Activated CD4-positive, alpha-beta T cell treated with anti-CD3 and anti-CD28 coated beads for 36 hours (primary cell): ENCODE results near the gene NRP1. TPM values are rescaled to one million over a fixed set of nuclear protein-coding genes. Genes with fewer than 3 reads are reported as not detected.

Experiments
- ATAC-seq: fragments of 200-7000 bp; cut with Tn5 transposase; one replicate; pipeline ENCODE4 v1.10.0; 2021; ENCODE audit warnings: mild to moderate bottlenecking, moderate library complexity
- CTCF ChIA-PET: fragments of 350-600 bp; sonication (Branson Sonifier 250); formaldehyde crosslinking; loops from one replicate; lab custom pipeline; 2021; ENCODE audit warnings: antibody characterized with exemption; lab: Charles Lee
- POLR2A ChIA-PET: fragments of 350-600 bp; sonication (Branson Sonifier 250); formaldehyde crosslinking; loops from one replicate; lab custom pipeline; 2021; ENCODE audit warnings: antibody characterized with exemption, inconsistent platforms; lab: Charles Lee
- DNase-seq: peaks from one replicate; pipeline ENCODE4 v3.0.0-alpha.2; 2020
- H3K27ac Mint-ChIP-seq: one replicate; pipeline ENCODE4 v1.8.0; 2021; ENCODE audit warnings: mixed read lengths
- H3K27me3 Mint-ChIP-seq: one replicate; pipeline ENCODE4 v1.8.0; 2021; ENCODE audit warnings: mixed read lengths
- H3K36me3 Mint-ChIP-seq: one replicate; pipeline ENCODE4 v1.8.0; 2021; ENCODE audit warnings: low read depth, mixed read lengths
- H3K4me1 Mint-ChIP-seq: one replicate; pipeline ENCODE4 v1.8.0; 2021; ENCODE audit warnings: mixed read lengths
- H3K4me3 Mint-ChIP-seq: one replicate; pipeline ENCODE4 v1.8.0; 2021; ENCODE audit warnings: mild to moderate bottlenecking, moderate library complexity, mixed read lengths
- H3K9me3 Mint-ChIP-seq: one replicate; pipeline ENCODE4 v1.8.0; 2021; ENCODE audit warnings: low read depth, mixed read lengths
- intact Hi-C, 2 experiments: fragments of 100-400 bp; cut with DNase I in 1 of 2; cut with micrococcal nuclease in 1 of 2; formaldehyde crosslinking; loops; one replicate each; pipeline versions ENCODE4 v1.14.2 to v1.15.1; 2022 to 2024; cut with DNase I, micrococcal nuclease
- total RNA-seq, 2 experiments: library from RNA; stranded (reverse); gene quantifications; one replicate each; pipeline ENCODE4 v1.2.3, GENCODE V29; 2021

The NRP1 gene
- total RNA-seq, 2 experiments from 2014 or later, result 0.21 to 0.44 TPM

- H3K4me1 Mint-ChIP-seq, result peaks cover 12% of the 10 kb centered on the region
- ATAC-seq, result no peak
- POLR2A ChIA-PET, result no interaction called here
- no peaks in the 10 kb centered on the region for H3K36me3 Mint-ChIP-seq
- H3K27ac Mint-ChIP-seq, result no peak overlapping the region
- no peak overlapping the region for H3K4me3 Mint-ChIP-seq
- H3K27me3 Mint-ChIP-seq, result peaks cover 28% of the 10 kb centered on the region
- intact Hi-C loops, result no loop called here
- H3K9me3 Mint-ChIP-seq, result peaks cover 8% of the 10 kb centered on the region
- CTCF ChIA-PET, result interaction anchor here (0.5 to 1.1 kb wide), 3 partner anchors 11 to 43 kb away, joined by 3 to 4 read pairs (median 4); no protein-coding TSS in a partner anchor
- no peak for DNase-seq
These were observed 36.0 kb upstream of the NRP1 start for GRCh38 chr10:33370434-33370930.

- H3K27ac Mint-ChIP-seq, result no peak overlapping the region
- CTCF ChIA-PET, result interaction anchor here (0.6 kb wide), 1 partner anchor 236 kb away, joined by 4 read pairs; no protein-coding TSS in a partner anchor
- POLR2A ChIA-PET, result no interaction called here
- H3K4me1 Mint-ChIP-seq, result peaks cover 17% of the 10 kb centered on the region
- DNase-seq (no peak), ATAC-seq (no peak)
- H3K36me3 Mint-ChIP-seq, result no peaks in the 10 kb centered on the region
- H3K4me3 Mint-ChIP-seq, result no peak overlapping the region
- H3K27me3 Mint-ChIP-seq, result peaks cover 35% of the 10 kb centered on the region
- peaks cover 12% of the 10 kb centered on the region for H3K9me3 Mint-ChIP-seq
- intact Hi-C loops, result loop anchor here in 1 of 2 experiments (5.0 kb wide), 2 partner anchors 236 to 914 kb away; no protein-coding TSS in a partner anchor
These were observed 33.6 kb upstream of the NRP1 start for GRCh38 chr10:33368086-33368485.

- H3K27ac Mint-ChIP-seq, result no peak overlapping the region
- ATAC-seq (peak; percentile 95), DNase-seq (peak; percentile 56)
- ChIA-PET POLR2A (no interaction called here), CTCF (interaction anchor here (0.5 to 2.7 kb wide), 5 partner anchors 10 to 235 kb away, joined by 3 to 7 read pairs (median 4); no protein-coding TSS in a partner anchor)
- no peaks in the 10 kb centered on the region for H3K36me3 Mint-ChIP-seq
- H3K4me1 Mint-ChIP-seq, result peaks cover 17% of the 10 kb centered on the region
- H3K27me3 Mint-ChIP-seq, result peaks cover 33% of the 10 kb centered on the region
- intact Hi-C loops, result loop anchor here (1.0 to 5.0 kb wide), 7 partner anchors 10 to 916 kb away; no protein-coding TSS in a partner anchor
- H3K4me3 Mint-ChIP-seq, result no peak overlapping the region
- peaks cover 12% of the 10 kb centered on the region for H3K9me3 Mint-ChIP-seq
These were observed 31.5 kb upstream of the NRP1 start for GRCh38 chr10:33365871-33366411.

- POLR2A ChIA-PET, result no interaction called here
- DNase-seq (no peak), ATAC-seq (peak; percentile 45)
- intact Hi-C loops, result loop anchor here (1.0 to 5.0 kb wide), 4 partner anchors 100 to 917 kb away; no protein-coding TSS in a partner anchor
- CTCF ChIA-PET, result interaction anchor here (0.5 to 2.7 kb wide), 5 partner anchors 11 to 102 kb away, joined by 3 to 7 read pairs (median 3); no protein-coding TSS in a partner anchor
- Mint-ChIP-seq H3K36me3 (no peaks in the 10 kb centered on the region), H3K27ac (peak overlapping the region; percentile 84), H3K27me3 (peaks cover 30% of the 10 kb centered on the region), H3K4me3 (no peak overlapping the region), H3K9me3 (peaks cover 12% of the 10 kb centered on the region), H3K4me1 (peaks cover 17% of the 10 kb centered on the region)
These were observed 30.8 kb upstream of the NRP1 start for GRCh38 chr10:33365301-33365700.

DNA sequence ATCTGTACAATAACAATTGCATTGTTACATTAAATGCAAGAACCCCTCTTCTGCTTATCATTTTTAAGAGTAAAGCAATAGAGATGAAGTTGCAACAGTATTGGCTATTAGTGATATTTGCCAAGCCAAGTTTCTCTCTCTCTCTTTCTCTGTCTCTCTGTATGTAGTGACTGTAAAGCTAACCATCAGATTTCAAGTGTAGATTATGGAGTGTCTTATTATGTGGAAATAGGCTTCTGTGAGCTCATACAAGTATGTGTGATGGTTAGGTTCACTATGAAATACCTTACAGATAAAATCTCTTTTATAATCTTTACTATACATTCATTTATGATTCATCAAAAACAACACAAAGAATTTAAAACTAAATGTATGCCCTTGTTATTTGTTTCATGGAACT is 28.6 kb upstream of the NRP1 start:
- Mint-ChIP-seq H3K4me3 (no peak overlapping the region), H3K4me1 (peaks cover 17% of the 10 kb centered on the region), H3K9me3 (peaks cover 9% of the 10 kb centered on the region), H3K27me3 (peaks cover 22% of the 10 kb centered on the region), H3K27ac (no peak overlapping the region), H3K36me3 (no peaks in the 10 kb centered on the region)
- CTCF ChIA-PET, result no interaction called here
- no peak for DNase-seq
- intact Hi-C loops, result no loop called here
- ATAC-seq, result no peak
- POLR2A ChIA-PET, result no interaction called here

DNA sequence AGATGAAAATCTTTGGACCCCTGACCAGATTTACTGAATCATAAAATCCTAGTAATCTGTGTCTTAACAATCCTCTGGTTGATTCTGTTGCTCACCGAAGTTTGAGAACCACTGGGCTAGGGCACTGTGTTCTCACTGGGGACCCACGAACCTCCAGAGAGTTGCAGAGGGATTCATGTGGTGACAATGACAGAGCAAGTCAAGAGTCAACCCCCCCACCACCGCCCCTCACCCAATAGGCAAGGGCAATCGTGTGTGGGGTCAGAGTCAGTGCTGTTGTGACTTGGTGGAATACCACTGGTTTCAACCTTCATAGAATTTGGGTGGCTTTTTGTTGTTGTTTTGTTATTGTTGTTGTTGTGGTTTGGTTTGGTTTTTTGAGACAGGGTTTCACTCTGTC is 23.5 kb upstream of the NRP1 start:
- Mint-ChIP-seq H3K27ac (no peak overlapping the region), H3K36me3 (no peaks in the 10 kb centered on the region), H3K4me3 (no peak overlapping the region), H3K27me3 (peaks cover 17% of the 10 kb centered on the region), H3K4me1 (no peaks in the 10 kb centered on the region), H3K9me3 (peaks cover 2% of the 10 kb centered on the region)
- no peak for DNase-seq
- ChIA-PET POLR2A (no interaction called here), CTCF (no interaction called here)
- intact Hi-C loops, result no loop called here
- no peak for ATAC-seq

- Mint-ChIP-seq H3K9me3 (peaks cover 2% of the 10 kb centered on the region), H3K36me3 (no peaks in the 10 kb centered on the region), H3K4me1 (no peaks in the 10 kb centered on the region), H3K27ac (no peak overlapping the region), H3K27me3 (peaks cover 20% of the 10 kb centered on the region), H3K4me3 (no peak overlapping the region)
- ChIA-PET POLR2A (no interaction called here), CTCF (interaction anchor here (0.7 kb wide), 1 partner anchor 15 kb away, joined by 4 read pairs; no protein-coding TSS in a partner anchor)
- intact Hi-C loops, result no loop called here
- DNase-seq (no peak), ATAC-seq (peak; percentile 64)
These were observed 20.8 kb upstream of the NRP1 start for GRCh38 chr10:33355274-33355673.

DNA sequence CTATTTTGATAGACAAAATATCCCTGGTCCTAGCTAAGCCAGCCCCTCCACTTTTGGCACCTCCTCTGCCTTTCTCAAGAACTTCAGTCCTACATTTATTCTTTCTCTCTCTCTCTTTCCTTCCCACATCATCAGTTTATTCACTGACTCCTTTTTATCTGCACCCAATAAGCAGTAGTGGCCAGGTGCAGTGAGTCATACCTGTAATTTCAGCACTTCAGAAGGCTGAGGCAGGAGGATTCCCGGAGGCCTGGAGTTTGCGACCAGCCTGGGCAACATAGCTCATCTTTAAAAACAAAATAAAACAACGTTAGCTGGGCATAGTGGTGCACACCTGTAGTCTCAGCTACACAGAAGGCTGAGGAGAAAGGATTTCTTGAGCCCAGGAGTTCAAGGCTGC is 19.4 kb upstream of the NRP1 start:
- DNase-seq (no peak), ATAC-seq (no peak)
- H3K36me3 Mint-ChIP-seq, result no peaks in the 10 kb centered on the region
- peaks cover 22% of the 10 kb centered on the region for H3K27me3 Mint-ChIP-seq
- no peak overlapping the region for H3K4me3 Mint-ChIP-seq
- no peaks in the 10 kb centered on the region for H3K9me3 Mint-ChIP-seq
- no peaks in the 10 kb centered on the region for H3K4me1 Mint-ChIP-seq
- intact Hi-C loops, result no loop called here
- ChIA-PET CTCF (no interaction called here), POLR2A (no interaction called here)
- no peak overlapping the region for H3K27ac Mint-ChIP-seq

- intact Hi-C loops, result no loop called here
- Mint-ChIP-seq H3K27ac (no peak overlapping the region), H3K9me3 (no peaks in the 10 kb centered on the region), H3K36me3 (no peaks in the 10 kb centered on the region), H3K4me3 (no peak overlapping the region), H3K27me3 (peaks cover 24% of the 10 kb centered on the region), H3K4me1 (no peaks in the 10 kb centered on the region)
- ATAC-seq (no peak), DNase-seq (no peak)
- ChIA-PET CTCF (no interaction called here), POLR2A (no interaction called here)
These were observed 18.9 kb upstream of the NRP1 start for GRCh38 chr10:33353334-33353733.

DNA sequence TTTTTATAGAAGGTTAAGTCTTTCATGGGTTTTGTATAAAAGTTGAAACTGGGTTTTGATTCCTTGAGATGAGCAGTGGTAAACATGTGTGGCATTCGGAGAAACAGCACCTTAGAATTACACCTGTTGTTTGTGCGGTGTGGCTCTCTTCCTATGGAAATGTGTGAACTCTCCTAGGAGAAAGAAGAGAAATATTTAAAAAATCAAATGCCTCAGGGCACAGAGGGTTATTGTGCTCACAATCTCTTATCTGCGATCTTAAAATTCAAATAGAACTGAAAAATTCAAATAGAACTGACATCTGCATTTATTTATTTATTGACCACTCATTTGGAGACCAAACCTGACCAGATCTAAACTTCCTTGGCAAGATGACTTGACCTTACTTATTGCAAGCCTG is 18.1 kb upstream of the NRP1 start:
- no peaks in the 10 kb centered on the region for H3K9me3 Mint-ChIP-seq
- H3K27ac Mint-ChIP-seq, result no peak overlapping the region
- peaks cover 25% of the 10 kb centered on the region for H3K27me3 Mint-ChIP-seq
- H3K4me1 Mint-ChIP-seq, result no peaks in the 10 kb centered on the region
- DNase-seq (no peak), ATAC-seq (no peak)
- H3K36me3 Mint-ChIP-seq, result no peaks in the 10 kb centered on the region
- CTCF ChIA-PET, result no interaction called here
- POLR2A ChIA-PET, result no interaction called here
- intact Hi-C loops, result no loop called here
- H3K4me3 Mint-ChIP-seq, result no peak overlapping the region

GRCh38 chr10:33352175-33352574 is 17.7 kb upstream of the NRP1 start:
- no peak for DNase-seq
- Mint-ChIP-seq H3K4me1 (no peaks in the 10 kb centered on the region), H3K27ac (no peak overlapping the region)

DNA sequence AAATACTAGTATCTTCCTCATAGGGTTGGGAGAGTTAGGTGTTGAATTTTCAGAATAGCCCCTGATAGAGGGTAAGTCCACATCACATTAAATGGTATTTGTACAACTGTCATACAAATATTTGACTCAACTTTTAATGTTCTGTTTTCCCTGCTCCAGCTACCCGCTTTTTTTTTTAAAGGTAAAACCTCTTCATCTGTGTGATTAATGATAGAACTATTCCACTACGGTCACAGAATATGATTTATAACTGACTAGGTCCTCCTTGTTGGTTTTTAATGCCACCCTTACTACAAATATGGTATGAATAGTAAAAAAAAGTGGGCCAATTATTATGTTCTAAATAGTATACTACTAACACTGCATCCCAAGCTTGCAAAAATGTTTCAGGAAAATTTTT is 15.6 kb upstream of the NRP1 start:
- Mint-ChIP-seq H3K9me3 (no peaks in the 10 kb centered on the region), H3K27me3 (peaks cover 27% of the 10 kb centered on the region), H3K36me3 (no peaks in the 10 kb centered on the region), H3K4me3 (no peak overlapping the region), H3K4me1 (no peaks in the 10 kb centered on the region), H3K27ac (no peak overlapping the region)
- ChIA-PET CTCF (no interaction called here), POLR2A (interaction anchor here (0.7 kb wide), 1 partner anchor 9 kb away, joined by 3 read pairs; no protein-coding TSS in a partner anchor)
- intact Hi-C loops, result no loop called here
- no peak for ATAC-seq
- DNase-seq, result no peak

More at GRCh38 chr10:33352175-33352574, 17.7 kb upstream of the NRP1 start:
- no peak for ATAC-seq
- ChIA-PET POLR2A (no interaction called here), CTCF (no interaction called here)
- no peaks in the 10 kb centered on the region for H3K36me3 Mint-ChIP-seq
- H3K9me3 Mint-ChIP-seq, result no peaks in the 10 kb centered on the region
- H3K27me3 Mint-ChIP-seq, result peaks cover 24% of the 10 kb centered on the region
- H3K4me3 Mint-ChIP-seq, result no peak overlapping the region
- intact Hi-C loops, result no loop called here
